ENCODE measurements around the gene DPYSL4.

DNA sequence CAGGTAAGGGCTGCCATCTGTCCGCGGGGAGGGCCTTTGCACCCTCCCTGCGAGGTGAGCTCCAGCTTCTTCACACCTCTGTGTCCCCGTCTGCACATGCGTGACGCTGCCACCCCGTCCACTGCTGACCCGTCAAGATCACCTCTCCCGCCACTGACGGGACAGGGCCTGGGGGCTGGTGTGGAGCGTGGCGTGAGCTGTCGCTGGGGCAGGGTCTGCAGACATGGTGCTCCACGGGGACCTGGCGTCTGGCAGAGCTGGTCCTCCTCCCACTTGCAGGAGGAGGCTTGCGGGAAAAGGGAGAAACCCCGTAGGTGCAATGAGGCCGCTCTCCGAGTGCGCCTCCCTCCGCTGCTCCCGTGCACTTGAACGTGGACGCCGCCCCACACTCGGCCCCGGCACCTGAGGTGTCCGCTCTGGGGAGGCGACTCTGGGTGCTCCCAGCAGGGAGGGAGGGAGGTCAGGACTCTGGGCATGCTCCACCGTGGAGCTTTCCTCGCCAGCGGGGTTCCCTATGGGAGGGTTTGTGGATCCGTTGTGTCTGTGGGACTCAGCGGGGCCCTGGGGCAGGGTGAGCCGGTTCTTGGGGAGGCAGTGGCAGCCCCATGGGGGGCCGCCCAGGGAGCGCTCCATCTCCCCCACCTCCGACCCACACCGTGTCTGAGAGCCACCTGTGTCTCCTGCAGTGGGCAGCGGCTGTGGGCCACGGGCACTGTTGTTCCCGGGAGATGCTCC, 17.6 kb upstream of the DPYSL4 start:
- TF ChIP-seq, protein P1, sequence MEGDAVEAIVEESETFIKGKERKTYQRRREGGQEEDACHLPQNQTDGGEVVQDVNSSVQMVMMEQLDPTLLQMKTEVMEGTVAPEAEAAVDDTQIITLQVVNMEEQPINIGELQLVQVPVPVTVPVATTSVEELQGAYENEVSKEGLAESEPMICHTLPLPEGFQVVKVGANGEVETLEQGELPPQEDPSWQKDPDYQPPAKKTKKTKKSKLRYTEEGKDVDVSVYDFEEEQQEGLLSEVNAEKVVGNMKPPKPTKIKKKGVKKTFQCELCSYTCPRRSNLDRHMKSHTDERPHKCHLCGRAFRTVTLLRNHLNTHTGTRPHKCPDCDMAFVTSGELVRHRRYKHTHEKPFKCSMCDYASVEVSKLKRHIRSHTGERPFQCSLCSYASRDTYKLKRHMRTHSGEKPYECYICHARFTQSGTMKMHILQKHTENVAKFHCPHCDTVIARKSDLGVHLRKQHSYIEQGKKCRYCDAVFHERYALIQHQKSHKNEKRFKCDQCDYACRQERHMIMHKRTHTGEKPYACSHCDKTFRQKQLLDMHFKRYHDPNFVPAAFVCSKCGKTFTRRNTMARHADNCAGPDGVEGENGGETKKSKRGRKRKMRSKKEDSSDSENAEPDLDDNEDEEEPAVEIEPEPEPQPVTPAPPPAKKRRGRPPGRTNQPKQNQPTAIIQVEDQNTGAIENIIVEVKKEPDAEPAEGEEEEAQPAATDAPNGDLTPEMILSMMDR (IDR thresholded peaks at IDR 0.05; ENCODE audit: low read depth, low read length, poor library complexity, severe bottlenecking) = no peak
- no peak for TF ChIP-seq EZH2phosphoT487 (IDR thresholded peaks at IDR 0.05; ENCODE audit: borderline replicate concordance, low read length)
